K562 treated with DMSO at 1 percent for 24 hours (cell line): Measurements from ENCODE around the gene ANKRD30A. TPM values are rescaled to one million over a fixed set of nuclear protein-coding genes. Genes with fewer than 3 reads are reported as not detected.

ENCODE experiments used
- total RNA-seq: library from RNA; unstranded; fragments of 300-600 nt; gene quantifications from 2 replicates; pipeline ENCODE4 v1.2.3, GENCODE V29; 2022; ENCODE audit warnings: low read depth; ENCODE audit not compliant: insufficient read depth

The ANKRD30A gene, protein sequence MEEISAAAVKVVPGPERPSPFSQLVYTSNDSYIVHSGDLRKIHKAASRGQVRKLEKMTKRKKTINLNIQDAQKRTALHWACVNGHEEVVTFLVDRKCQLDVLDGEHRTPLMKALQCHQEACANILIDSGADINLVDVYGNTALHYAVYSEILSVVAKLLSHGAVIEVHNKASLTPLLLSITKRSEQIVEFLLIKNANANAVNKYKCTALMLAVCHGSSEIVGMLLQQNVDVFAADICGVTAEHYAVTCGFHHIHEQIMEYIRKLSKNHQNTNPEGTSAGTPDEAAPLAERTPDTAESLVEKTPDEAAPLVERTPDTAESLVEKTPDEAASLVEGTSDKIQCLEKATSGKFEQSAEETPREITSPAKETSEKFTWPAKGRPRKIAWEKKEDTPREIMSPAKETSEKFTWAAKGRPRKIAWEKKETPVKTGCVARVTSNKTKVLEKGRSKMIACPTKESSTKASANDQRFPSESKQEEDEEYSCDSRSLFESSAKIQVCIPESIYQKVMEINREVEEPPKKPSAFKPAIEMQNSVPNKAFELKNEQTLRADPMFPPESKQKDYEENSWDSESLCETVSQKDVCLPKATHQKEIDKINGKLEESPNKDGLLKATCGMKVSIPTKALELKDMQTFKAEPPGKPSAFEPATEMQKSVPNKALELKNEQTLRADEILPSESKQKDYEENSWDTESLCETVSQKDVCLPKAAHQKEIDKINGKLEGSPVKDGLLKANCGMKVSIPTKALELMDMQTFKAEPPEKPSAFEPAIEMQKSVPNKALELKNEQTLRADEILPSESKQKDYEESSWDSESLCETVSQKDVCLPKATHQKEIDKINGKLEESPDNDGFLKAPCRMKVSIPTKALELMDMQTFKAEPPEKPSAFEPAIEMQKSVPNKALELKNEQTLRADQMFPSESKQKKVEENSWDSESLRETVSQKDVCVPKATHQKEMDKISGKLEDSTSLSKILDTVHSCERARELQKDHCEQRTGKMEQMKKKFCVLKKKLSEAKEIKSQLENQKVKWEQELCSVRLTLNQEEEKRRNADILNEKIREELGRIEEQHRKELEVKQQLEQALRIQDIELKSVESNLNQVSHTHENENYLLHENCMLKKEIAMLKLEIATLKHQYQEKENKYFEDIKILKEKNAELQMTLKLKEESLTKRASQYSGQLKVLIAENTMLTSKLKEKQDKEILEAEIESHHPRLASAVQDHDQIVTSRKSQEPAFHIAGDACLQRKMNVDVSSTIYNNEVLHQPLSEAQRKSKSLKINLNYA (N-terminal part only)
- not detected in 2 replicates for total RNA-seq

DNA sequence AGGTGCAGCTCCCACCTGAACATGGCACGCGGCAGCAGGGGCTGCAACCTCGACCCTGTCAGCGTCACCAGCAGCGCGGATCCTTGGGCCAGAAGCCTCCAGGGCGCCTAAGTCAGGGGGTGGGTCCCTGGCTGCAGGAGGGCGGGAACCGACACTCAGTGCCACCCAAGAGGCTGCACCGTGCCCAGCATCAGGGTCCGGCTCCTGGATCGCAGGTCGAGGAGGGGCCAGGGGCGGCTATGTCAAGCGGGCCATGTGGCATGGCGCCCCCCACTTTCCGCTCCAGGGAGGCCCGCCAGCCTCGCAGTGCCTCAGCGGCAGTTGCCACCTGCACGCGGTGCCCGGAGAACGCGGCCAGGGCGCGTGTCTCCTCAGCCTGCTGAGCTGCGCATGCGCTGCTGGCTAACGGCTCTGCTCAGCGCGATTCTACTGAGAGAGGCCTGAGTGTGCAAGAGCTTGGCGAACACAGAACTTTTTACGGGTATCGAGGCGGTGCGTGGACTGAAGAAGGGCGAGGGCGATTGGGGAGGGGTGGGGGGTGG, at the start of gene ANKRD30A:
Gene ANKRD30A (plus strand): TSS at position 408 of the 542 bp plus-strand sequence. CDS start 190 bp downstream, outside the sequence.

